PFSK-1 (cell line): ENCODE results near the gene MMP7.

Source experiments
- FOXP2 ChIP-seq: optimal IDR thresholded peaks from 2 replicates; pipeline ENCODE3; 2011; ENCODE audit warnings: borderline replicate concordance, control low read depth, inconsistent platforms; ENCODE audit not compliant: insufficient read depth; ENCODE audit errors: extremely low read length, extremely low read depth
- POLR2AphosphoS5 ChIP-seq: IDR thresholded peaks from 2 replicates; pipeline ENCODE4 v1.6.1; 2012; ENCODE audit warnings: low read depth, mild to moderate bottlenecking, control low read depth, low read length, moderate library complexity
- REST ChIP-seq, 2 experiments: IDR thresholded peaks; 2 replicates each; pipeline versions ENCODE4 v1.6.1 to v1.8.0; 2011 to 2012; ENCODE audit warnings: low read depth in 2 of 2, low read length in 2 of 2, control low read depth in 1 of 2, inconsistent platforms in 1 of 2, mild to moderate bottlenecking in 1 of 2, moderate library complexity in 1 of 2; ENCODE audit not compliant: insufficient read depth in 1 of 2
- SIN3A ChIP-seq: IDR thresholded peaks from 2 replicates; pipeline ENCODE4 v1.6.1; 2012; ENCODE audit warnings: mild to moderate bottlenecking, low read length, moderate library complexity, borderline replicate concordance; ENCODE audit not compliant: insufficient read depth
- TAF1 ChIP-seq: IDR thresholded peaks from 2 replicates; pipeline ENCODE4 v1.6.1; 2012; ENCODE audit warnings: low read length, control low read depth, borderline replicate concordance; ENCODE audit not compliant: insufficient read depth

The MMP7 gene

GRCh38 chr11:102482433-102482832, 48.1 kb downstream of the MMP7 start:
- no peak for TF ChIP-seq TAF1
- TF ChIP-seq REST (IDR thresholded peaks at IDR 0.05; ENCODE audit: insufficient read depth in 1 of 2, low read depth in 2 of 2, low read length in 2 of 2), result no peak
- TF ChIP-seq POLR2AphosphoS5, result no peak
- no peak for TF ChIP-seq SIN3A

- TF ChIP-seq FOXP2 (no peak), POLR2AphosphoS5 (no peak), TAF1 (no peak), SIN3A (no peak)
Observed at GRCh38 chr11:102479733-102480132, 50.8 kb downstream of the MMP7 start.

- no peak for TF ChIP-seq FOXP2
- TF ChIP-seq TAF1, result no peak
- TF ChIP-seq REST (IDR thresholded peaks at IDR 0.05; ENCODE audit: insufficient read depth in 1 of 2, low read depth in 2 of 2, low read length in 2 of 2), result no peak
- TF ChIP-seq POLR2AphosphoS5, result no peak
- TF ChIP-seq SIN3A, result no peak
Observed at GRCh38 chr11:102478673-102479299, 51.8 kb downstream of the MMP7 start.

GRCh38 chr11:102476812-102477211, 53.7 kb downstream of the MMP7 start:
- TF ChIP-seq SIN3A, result no peak

- no peak for TF ChIP-seq SIN3A
- no peak for TF ChIP-seq REST (IDR thresholded peaks at IDR 0.05; ENCODE audit: insufficient read depth in 1 of 2, low read depth in 2 of 2, low read length in 2 of 2)
- TF ChIP-seq POLR2AphosphoS5, result no peak
- no peak for TF ChIP-seq FOXP2
- TF ChIP-seq TAF1, result no peak
Observed at GRCh38 chr11:102476069-102476468, 54.5 kb downstream of the MMP7 start.

GRCh38 chr11:102473543-102473942, 57.0 kb downstream of the MMP7 start:
- TF ChIP-seq TAF1 (no peak), POLR2AphosphoS5 (no peak), FOXP2 (no peak)

- no peak for TF ChIP-seq TAF1
- TF ChIP-seq SIN3A, result no peak
- TF ChIP-seq REST (IDR thresholded peaks at IDR 0.05; ENCODE audit: insufficient read depth in 1 of 2, low read depth in 2 of 2, low read length in 2 of 2), result no peak
- TF ChIP-seq FOXP2, result no peak
- no peak for TF ChIP-seq POLR2AphosphoS5
Observed at GRCh38 chr11:102472127-102472526, 58.4 kb downstream of the MMP7 start.
